Epithelial cell of proximal tubule (primary cell): Measurements from ENCODE around the gene LRRC2. TPM values are rescaled to one million over a fixed set of nuclear protein-coding genes. Genes with fewer than 3 reads are reported as not detected.
"Not testable (repeated sequence)": the region's sequence is repeated elsewhere in the genome, so short reads cannot be mapped to it uniquely, and the experiment has no call there.

Experiments
- DNase-seq: peaks from one replicate; pipeline ENCODE4 v3.0.0-alpha.2; 2011; ENCODE audit warnings: low read depth
- H3K4me3 ChIP-seq: 2 replicates; pipeline ENCODE4 v1.5.1; 2011; ENCODE audit warnings: low read depth, mild to moderate bottlenecking, low read length
- CTCF ChIP-seq: conservative IDR thresholded peaks from 2 replicates; pipeline ENCODE4 v1.5.1; 2012; ENCODE audit warnings: low read depth, mild to moderate bottlenecking, low read length
- total RNA-seq: library from RNA; depleted of rRNA; stranded (reverse); fragments of >200 nt; gene quantifications from 2 replicates; pipeline ENCODE4 v1.2.3, GENCODE V29; 2015

LRRC2 gene
- total RNA-seq, 1 donor from 2014 or later: not detected

GRCh38 chr3:46593979-46594378, 27.9 kb upstream of the LRRC2 start:
- no peak for TF ChIP-seq CTCF
- H3K4me3 ChIP-seq: no peak overlapping the region
- no peak for DNase-seq

- H3K4me3 ChIP-seq: no peak overlapping the region
- TF ChIP-seq CTCF: peak; percentile 24
- no peak for DNase-seq
Observed at GRCh38 chr3:46593274-46593862, 27.3 kb upstream of the LRRC2 start.

- DNase-seq, H3K4me3 ChIP-seq: not testable (repeated sequence)
Observed at GRCh38 chr3:46587268-46587667, 21.2 kb upstream of the LRRC2 start.

- no peak overlapping the region for H3K4me3 ChIP-seq
- DNase-seq: no peak
- TF ChIP-seq CTCF: no peak
Observed at GRCh38 chr3:46586738-46587246, 20.7 kb upstream of the LRRC2 start.

GRCh38 chr3:46585799-46586693, 19.9 kb upstream of the LRRC2 start:
- peak; percentile 39 for DNase-seq
- H3K4me3 ChIP-seq: no peak overlapping the region
- no peak for TF ChIP-seq CTCF

GRCh38 chr3:46584598-46585467, 18.7 kb upstream of the LRRC2 start:
- no peak for TF ChIP-seq CTCF
- H3K4me3 ChIP-seq: no peak overlapping the region
- DNase-seq: no peak

GRCh38 chr3:46580675-46581074, 14.6 kb upstream of the LRRC2 start:
- H3K4me3 ChIP-seq: no peak overlapping the region
- TF ChIP-seq CTCF: no peak
- DNase-seq: no peak
